Mammary epithelial cell (primary cell): Measurements from ENCODE around the gene FAM13A.

Experiments
- EZH2 ChIP-seq: IDR thresholded peaks from 2 replicates; pipeline ENCODE4 v1.6.1; 2012; ENCODE audit warnings: low read length, inconsistent platforms, borderline replicate concordance
- TF ChIP-seq, protein P1 (sequence below), 2 donors: IDR thresholded peaks in 1 of 2; conservative IDR thresholded peaks in 1 of 2; 2 replicates each; pipeline ENCODE4 v1.5.1; 2011 to 2012; ENCODE audit warnings: inconsistent platforms in 2 of 2, low read length in 2 of 2, mild to moderate bottlenecking in 2 of 2, control low read depth in 1 of 2, low read depth in 1 of 2; ENCODE audit not compliant: insufficient read depth in 1 of 2; ENCODE audit errors: extremely low read depth in 1 of 2

DNA sequence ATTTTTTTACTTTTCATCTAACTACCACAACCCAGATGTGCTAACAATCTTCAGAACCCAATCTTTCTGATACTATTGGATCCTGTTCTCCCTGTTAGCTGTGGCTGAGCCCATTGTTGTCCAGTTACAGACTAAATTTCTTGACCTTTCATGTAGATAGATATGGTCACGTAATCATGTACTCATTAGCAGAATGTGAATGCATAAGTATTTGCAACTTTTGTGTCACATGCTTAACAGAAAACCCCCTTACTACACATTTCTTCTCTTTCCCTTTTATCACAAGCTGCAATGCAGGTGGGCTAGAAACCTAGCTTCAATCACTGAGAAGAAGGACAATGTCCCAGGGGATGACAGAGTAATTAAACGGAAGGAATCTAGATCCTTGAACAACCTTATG is 13.1 kb upstream of the FAM13A start:
- TF ChIP-seq, protein P1, sequence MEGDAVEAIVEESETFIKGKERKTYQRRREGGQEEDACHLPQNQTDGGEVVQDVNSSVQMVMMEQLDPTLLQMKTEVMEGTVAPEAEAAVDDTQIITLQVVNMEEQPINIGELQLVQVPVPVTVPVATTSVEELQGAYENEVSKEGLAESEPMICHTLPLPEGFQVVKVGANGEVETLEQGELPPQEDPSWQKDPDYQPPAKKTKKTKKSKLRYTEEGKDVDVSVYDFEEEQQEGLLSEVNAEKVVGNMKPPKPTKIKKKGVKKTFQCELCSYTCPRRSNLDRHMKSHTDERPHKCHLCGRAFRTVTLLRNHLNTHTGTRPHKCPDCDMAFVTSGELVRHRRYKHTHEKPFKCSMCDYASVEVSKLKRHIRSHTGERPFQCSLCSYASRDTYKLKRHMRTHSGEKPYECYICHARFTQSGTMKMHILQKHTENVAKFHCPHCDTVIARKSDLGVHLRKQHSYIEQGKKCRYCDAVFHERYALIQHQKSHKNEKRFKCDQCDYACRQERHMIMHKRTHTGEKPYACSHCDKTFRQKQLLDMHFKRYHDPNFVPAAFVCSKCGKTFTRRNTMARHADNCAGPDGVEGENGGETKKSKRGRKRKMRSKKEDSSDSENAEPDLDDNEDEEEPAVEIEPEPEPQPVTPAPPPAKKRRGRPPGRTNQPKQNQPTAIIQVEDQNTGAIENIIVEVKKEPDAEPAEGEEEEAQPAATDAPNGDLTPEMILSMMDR (conservative IDR thresholded peaks at IDR 0.05 in 1 of 2, IDR thresholded peaks at IDR 0.05 in 1 of 2; ENCODE audit: extremely low read depth in 1 of 2, insufficient read depth in 1 of 2, low read depth in 1 of 2, low read length in 2 of 2): no peak
- TF ChIP-seq EZH2: no peak
